ENCODE data around the gene HUS1. TPM values are rescaled to one million over a fixed set of nuclear protein-coding genes. Genes with fewer than 3 reads are reported as not detected.
A peak's percentile ranks its signal among the peaks of the same experiment; 100 is the strongest.

Gene HUS1
- total RNA-seq (2021; fragmentation: NEBNext Ultra II Directional; extraction: Animal tissue kit (Norgen Biotek cat#: 25700)) = 32.0 and 33.0 TPM in 2 replicates
- 11.4 and 15.0 TPM in 2 replicates for polyA plus RNA-seq (2011; rRNA removed)
- polyA plus RNA-seq (2011; cell fraction: cytosol; rRNA removed) = 16.1 TPM
- 7.5 TPM for polyA plus RNA-seq (2011; cell fraction: nucleus; rRNA removed)
- 13.8 to 25.8 TPM (median 15.5 TPM) in 4 replicates for polyA plus RNA-seq (2012, experiment 1 of 2)
- polyA plus RNA-seq (2012, experiment 2 of 2) = 7.0 TPM
- polyA plus RNA-seq (2013, experiment 1 of 2) = 21.8 TPM
- polyA plus RNA-seq (2013, experiment 2 of 2) = 19.4 TPM
- 23.8 and 33.5 TPM in 2 replicates for polyA minus RNA-seq (2011; rRNA and poly(A)+ RNA removed)
- polyA minus RNA-seq (2011; cell fraction: cytosol; rRNA and poly(A)+ RNA removed) = 20.3 TPM
- 29.9 TPM for polyA minus RNA-seq (2011; cell fraction: nucleus; rRNA and poly(A)+ RNA removed)
- long read RNA-seq, experiment 1, transcript HUS1-201 (8 exons, 2,935 nt) = major isoform, 6 of 16 reads
- long read RNA-seq, experiment 1, partial matches to known transcripts = 2 of 16 reads
- long read RNA-seq, experiment 1, other reads (novel, unspliced or antisense) = 7 of 16 reads
- long read RNA-seq, experiment 2, partial matches to known transcripts = 0 of 8 reads
- long read RNA-seq, experiment 2, other reads (novel, unspliced or antisense) = 3 of 8 reads

GRCh38 chr7:47979145-47979831, at the start of gene HUS1:
Gene HUS1 (minus strand): TSS chr7:47979615. CDS start chr7:47979519, 96 bp downstream.
- Histone ChIP-seq H2AFZ (ENCODE audit: low read length) (peak within 1 kb of the TSS; percentile 60; the same call in 1 of the 2 replicates), H3K18ac (ENCODE audit: extremely low read depth, low read length) (peak within 1 kb of the TSS; percentile 98), H4K91ac (replicated peaks; ENCODE audit: insufficient read length, low read length) (peak within 1 kb of the TSS; percentile 88), H3K79me1 (ENCODE audit: low read depth, low read length) (no peaks in the 10 kb centered on the region; the same call in 1 of the 2 replicates), H3K9me3 (ENCODE audit: insufficient read depth in 2 of 2, low read depth in 1 of 2, low read length in 1 of 2) (no peaks in the 10 kb centered on the region), H2BK12ac (ENCODE audit: low read depth, low read length) (no peak within 1 kb of the TSS; the same call in 1 of the 2 replicates), H4K20me1 (replicated peaks in 1 of 2; ENCODE audit: control insufficient read depth in 1 of 2, insufficient read depth in 2 of 2, low read length in 2 of 2) (peaks cover 0 to 2% of the 10 kb centered on the region in 2 experiments), H3K27me3 (replicated peaks in 1 of 4; ENCODE audit: control insufficient read depth in 3 of 4, extremely low read depth in 1 of 4, insufficient read depth in 3 of 4, low read length in 3 of 4) (no peaks in the 10 kb centered on the region), H3K36me3 (ENCODE audit: control insufficient read depth in 2 of 4, insufficient read depth in 4 of 4, low read length in 3 of 4) (peaks cover 10 to 42% (median 27%) of the 10 kb centered on the region in 4 experiments; a peak in 7 of 8 replicates), H2AK5ac (ENCODE audit: low read depth, low read length) (no peak within 1 kb of the TSS), H3K79me2 (ENCODE audit: control insufficient read depth in 1 of 2, insufficient read depth in 2 of 2, low read length in 2 of 2) (peaks cover 5 to 13% of the 10 kb centered on the region in 2 experiments), H3K23ac (ENCODE audit: insufficient read length) (no peak within 1 kb of the TSS), H2BK120ac (replicated peaks; ENCODE audit: low read depth, low read length) (no peak within 1 kb of the TSS), H3K4me1 (replicated peaks in 1 of 4; ENCODE audit: control insufficient read depth in 3 of 4, insufficient read depth in 4 of 4, low read length in 3 of 4) (peaks cover 0 to 4% (median 3%) of the 10 kb centered on the region in 4 experiments; a peak in 3 of 7 replicates), H2BK20ac (ENCODE audit: low read length) (no peak within 1 kb of the TSS), H4K5ac (ENCODE audit: insufficient read length, low read depth, low read length) (peak within 1 kb of the TSS; percentile 99), H3K27ac (ENCODE audit: low read depth, low read length) (peak within 1 kb of the TSS; percentile 86; the same call in 1 of the 2 replicates), H2BK5ac (ENCODE audit: low read depth, low read length) (peak within 1 kb of the TSS; percentile 98), H3K9ac (replicated peaks in 1 of 4; ENCODE audit: extremely low read depth in 1 of 4, low read depth in 3 of 4, low read length in 3 of 4) (peak within 1 kb of the TSS; percentile 88 to 92 (median 90)), H2BK15ac (ENCODE audit: low read length) (no peak within 1 kb of the TSS), H3K23me2 (ENCODE audit: low read depth, low read length) (peaks cover 4% of the 10 kb centered on the region; the same call in 1 of the 2 replicates), H4K8ac (ENCODE audit: extremely low read depth, insufficient read depth, low read length) (peak within 1 kb of the TSS; percentile 99; the same call in 1 of the 2 replicates), H3K4me2 (ENCODE audit: insufficient read depth in 1 of 2, low read depth in 2 of 2, low read length in 2 of 2) (peak within 1 kb of the TSS; percentile 71 to 83), H3K14ac (ENCODE audit: insufficient read length) (no peak within 1 kb of the TSS), H3K4ac (replicated peaks; ENCODE audit: insufficient read length, low read depth, low read length) (no peak within 1 kb of the TSS), H3K4me3 (ENCODE audit: extremely low read depth in 1 of 4, insufficient read depth in 2 of 4, low read depth in 3 of 4, low read length in 4 of 4) (peak within 1 kb of the TSS; percentile 79 to 80 (median 80)), H3K56ac (replicated peaks; ENCODE audit: insufficient read length, low read depth, low read length) (peak within 1 kb of the TSS; percentile 97)
- 2% methylated on average over 43 of the region's 62 CpGs; no CpG with 5 or more reads in 1 of the 2 experiments for WGBS, 2 experiments (ENCODE audit: extremely low coverage in 1 of 2, insufficient coverage in 1 of 2, insufficient read length in 1 of 2, insufficient replicate concordance in 2 of 2, low coverage in 1 of 2, low lambda C conversion rate in 2 of 2, missing lambda C conversion rate in 1 of 2)
- peak; percentile 92 to 98 for DNase-seq (ENCODE audit: low read depth in 1 of 2, low spot score in 2 of 2)
- ChIA-PET CTCF (ENCODE audit: partially characterized antibody) (interaction anchor here (1.1 to 1.8 kb wide), 5 partner anchors 9 to 124 kb away, joined by 4 to 16 read pairs (median 5); no protein-coding TSS in a partner anchor), POLR2A (ENCODE audit: partially characterized antibody) (interaction anchor here (1.0 to 1.9 kb wide), 4 partner anchors 10 to 110 kb away, joined by 3 to 7 read pairs (median 6); partner anchors contain the start of gene UPP1)
- FAIRE-seq = no peak
- TF ChIP-seq CHD1 (IDR thresholded peaks at IDR 0.05; ENCODE audit: low read depth, low read length) = no peak
- peak; percentile 86 for TF ChIP-seq RBBP5 (IDR thresholded peaks at IDR 0.05; ENCODE audit: borderline replicate concordance, low read depth, low read length)
- 0 out of 2 replicates have a peak, but pooled peaks have one; percentile 5 for TF ChIP-seq NRF1 (IDR thresholded peaks at IDR 0.05; ENCODE audit: low read depth, low read length)
- peak; percentile 84 for TF ChIP-seq YY1 (IDR thresholded peaks at IDR 0.05; ENCODE audit: low read depth, low read length)
- TF ChIP-seq TAF7 (optimal IDR thresholded peaks at IDR 0.05; ENCODE audit: borderline replicate concordance, low read depth, low read length) = peak; percentile 95
- TF ChIP-seq KDM5A (IDR thresholded peaks at IDR 0.05; ENCODE audit: low read length) = peak; percentile 52; the same call in 1 of the 2 replicates
- TF ChIP-seq KDM1A (IDR thresholded peaks at IDR 0.05; ENCODE audit: borderline replicate concordance, low read length) = 0 out of 2 replicates have a peak, but pooled peaks have one; percentile 34
- peak; percentile 96 for TF ChIP-seq TAF1 (IDR thresholded peaks at IDR 0.05; ENCODE audit: low read depth, low read length)
- peak; percentile 84 to 97 for TF ChIP-seq POLR2A (IDR thresholded peaks at IDR 0.05; ENCODE audit: control extremely low read depth in 1 of 2, low read depth in 2 of 2, low read length in 2 of 2)
